Loucy (cell line): ENCODE data around the gene OSTM1.

Experiments
- CTCF ChIP-seq: fragments of 200-600 bp; sonication (generic); conservative IDR thresholded peaks from 2 replicates; pipeline ENCODE4 v1.5.1; 2014; ENCODE audit warnings: mild to moderate bottlenecking, antibody characterized with exemption, low read length
- EZH2phosphoT487 ChIP-seq: fragments of 200-600 bp; IDR thresholded peaks from 2 replicates; pipeline ENCODE4 v1.6.1; 2018; ENCODE audit warnings: antibody characterized with exemption, mild to moderate bottlenecking, moderate library complexity, borderline replicate concordance

- 0 out of 2 replicates have a peak, but pooled peaks have one; percentile 19 for TF ChIP-seq CTCF
- TF ChIP-seq EZH2phosphoT487, result no peak
Observed at GRCh38 chr6:108080010-108080780, 5.7 kb upstream of the OSTM1 start.
